HG03575 (cell line): Measurements from ENCODE around the gene ZBTB16.

Experiments used
- ATAC-seq: cut with Tn5 transposase; IDR thresholded peaks from one replicate; pipeline ENCODE4 v1.9.1; 2021; ENCODE audit not compliant: unreplicated experiment, insufficient number of reproducible peaks, low FRiP score; ENCODE audit errors: extremely low read depth

ZBTB16 gene

DNA sequence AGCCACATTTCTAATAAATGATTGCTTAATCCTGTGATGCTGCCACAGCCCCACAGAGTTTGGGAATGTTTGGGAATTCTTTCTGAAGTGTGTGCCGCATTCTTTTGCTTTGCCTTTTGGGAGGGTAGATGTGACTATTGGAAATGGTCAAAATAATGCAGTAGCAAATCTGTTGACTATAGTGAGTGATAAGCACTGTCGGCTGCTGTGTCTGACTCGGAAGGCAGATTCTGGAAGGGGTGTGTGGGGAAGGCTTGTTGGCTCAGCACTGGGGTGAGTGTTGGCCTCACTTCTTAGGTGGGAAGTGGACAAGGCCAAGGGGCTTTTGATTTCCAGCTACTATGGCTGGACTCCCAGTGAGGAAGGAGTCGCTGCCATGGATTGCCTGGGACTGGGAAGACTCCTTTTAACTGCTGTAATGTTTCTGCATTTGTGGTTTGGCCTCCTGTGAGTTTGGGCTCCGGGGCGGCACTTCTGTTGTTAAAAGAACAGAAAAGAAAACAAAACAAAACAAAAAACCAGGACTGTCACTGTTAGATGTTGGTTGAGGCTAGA, 20.1 kb downstream of the ZBTB16 start:
- no peak for ATAC-seq

DNA sequence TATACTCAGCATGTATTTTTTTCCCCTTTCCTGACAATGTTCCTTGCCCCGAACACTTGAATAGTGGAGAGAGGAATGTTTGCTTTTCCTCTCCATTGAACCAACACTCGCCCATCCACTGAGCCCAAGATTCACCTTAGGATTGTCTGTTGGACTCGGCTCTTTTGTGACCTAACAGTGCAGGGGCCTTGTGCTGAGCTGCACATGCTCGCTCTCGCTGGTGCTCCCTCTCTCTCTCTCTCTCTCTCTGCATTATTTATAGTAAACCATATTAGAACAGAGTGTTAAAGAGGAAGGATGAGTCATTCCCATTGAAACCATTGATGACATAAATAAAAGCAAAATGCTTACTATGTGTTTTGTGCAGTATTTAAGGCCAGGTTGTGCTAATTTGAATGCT, 20.7 kb downstream of the ZBTB16 start:
- ATAC-seq, result no peak

DNA sequence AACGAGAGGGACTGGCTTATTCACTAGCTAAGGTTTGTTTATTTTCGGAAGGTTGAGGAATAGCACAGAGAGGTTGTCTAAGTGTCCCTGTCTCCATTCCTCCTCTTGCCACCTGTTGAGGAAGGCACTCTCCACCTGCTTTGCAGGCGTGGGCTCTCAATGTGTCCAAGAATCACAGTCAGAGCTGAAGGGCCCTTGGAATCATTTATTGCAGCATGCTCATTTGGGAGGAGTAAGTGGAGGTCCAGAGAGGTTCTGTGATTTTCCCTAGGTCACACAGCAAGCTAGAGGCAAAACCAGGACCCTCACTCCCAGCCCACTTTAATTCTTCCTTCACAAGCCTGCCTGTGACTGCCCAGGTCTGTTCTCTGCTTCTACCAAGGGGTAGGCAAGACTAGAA, 21.3 kb downstream of the ZBTB16 start:
- no peak for ATAC-seq

DNA sequence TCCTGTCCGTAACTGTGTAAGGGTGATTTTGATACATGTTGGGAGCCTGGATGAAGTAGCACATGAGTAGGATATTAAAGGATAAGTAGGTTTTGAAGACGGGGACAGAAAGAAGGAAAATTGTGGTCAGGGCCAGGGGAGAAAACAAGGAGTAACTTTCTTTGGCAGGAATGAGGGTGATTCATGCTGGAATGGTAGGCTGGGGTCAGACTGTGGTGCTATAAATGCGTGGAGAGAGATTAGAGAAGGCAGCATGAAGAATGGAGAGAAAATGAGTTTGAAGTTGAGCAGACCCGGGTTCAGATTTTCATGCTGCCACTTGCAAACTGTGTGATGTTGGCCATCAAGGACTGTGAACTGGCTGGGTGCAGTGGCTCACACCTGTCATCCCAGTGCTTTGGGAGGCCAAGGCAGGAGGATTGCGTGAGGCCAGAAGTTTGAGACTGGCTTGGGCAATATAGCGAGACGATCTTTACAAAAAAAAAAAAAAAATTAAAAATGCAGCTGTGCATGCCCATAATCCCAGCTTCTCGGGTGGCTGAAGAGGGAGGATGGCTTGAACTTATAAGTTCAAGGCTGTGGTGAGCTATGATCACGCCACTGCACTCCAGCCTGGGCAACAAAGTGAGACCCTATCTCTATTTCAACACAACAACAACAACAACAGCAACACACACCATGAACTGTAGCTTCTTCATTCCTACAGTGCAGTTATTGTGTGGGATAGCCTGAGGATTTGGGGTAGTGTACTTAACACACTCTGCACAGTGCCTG, 22.3 kb downstream of the ZBTB16 start:
- no peak for ATAC-seq

DNA sequence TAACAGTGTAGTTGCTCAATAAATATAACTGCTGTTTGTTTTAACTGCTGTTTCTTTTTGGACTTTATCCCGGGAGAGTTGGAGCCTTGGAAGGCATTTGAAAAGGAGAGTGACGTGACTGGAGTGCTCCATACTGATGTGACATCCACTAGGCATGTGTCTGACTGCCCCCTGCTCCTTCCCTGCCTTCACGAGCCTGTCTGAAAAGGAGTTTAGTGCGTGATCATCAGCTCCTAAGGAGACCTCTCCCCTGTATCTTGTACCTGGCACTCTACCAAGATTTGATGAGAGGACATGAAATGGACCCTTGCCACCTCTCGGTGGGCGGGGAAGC, 22.9 kb downstream of the ZBTB16 start:
- no peak for ATAC-seq

DNA sequence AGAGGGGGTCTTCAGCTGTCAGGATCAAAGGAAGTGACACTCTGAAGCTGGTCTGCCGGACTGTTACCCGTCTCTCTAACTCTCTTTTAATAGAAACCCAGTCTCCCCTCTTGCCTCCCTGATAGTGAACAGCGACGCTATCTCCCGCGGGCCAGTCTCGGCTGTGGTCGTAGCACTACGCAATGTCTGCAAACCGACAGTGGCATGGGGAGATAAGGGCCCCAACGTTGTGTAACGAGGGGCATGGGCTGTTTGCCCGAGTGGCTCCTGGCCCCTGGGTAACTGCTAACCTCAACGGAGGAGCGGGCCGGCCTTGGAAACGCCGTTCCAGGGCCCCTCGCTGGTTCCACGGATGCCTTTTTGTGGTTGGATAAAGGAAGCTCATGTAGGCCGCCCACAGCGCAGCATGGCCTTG, 23.3 kb downstream of the ZBTB16 start:
- no peak for ATAC-seq

DNA sequence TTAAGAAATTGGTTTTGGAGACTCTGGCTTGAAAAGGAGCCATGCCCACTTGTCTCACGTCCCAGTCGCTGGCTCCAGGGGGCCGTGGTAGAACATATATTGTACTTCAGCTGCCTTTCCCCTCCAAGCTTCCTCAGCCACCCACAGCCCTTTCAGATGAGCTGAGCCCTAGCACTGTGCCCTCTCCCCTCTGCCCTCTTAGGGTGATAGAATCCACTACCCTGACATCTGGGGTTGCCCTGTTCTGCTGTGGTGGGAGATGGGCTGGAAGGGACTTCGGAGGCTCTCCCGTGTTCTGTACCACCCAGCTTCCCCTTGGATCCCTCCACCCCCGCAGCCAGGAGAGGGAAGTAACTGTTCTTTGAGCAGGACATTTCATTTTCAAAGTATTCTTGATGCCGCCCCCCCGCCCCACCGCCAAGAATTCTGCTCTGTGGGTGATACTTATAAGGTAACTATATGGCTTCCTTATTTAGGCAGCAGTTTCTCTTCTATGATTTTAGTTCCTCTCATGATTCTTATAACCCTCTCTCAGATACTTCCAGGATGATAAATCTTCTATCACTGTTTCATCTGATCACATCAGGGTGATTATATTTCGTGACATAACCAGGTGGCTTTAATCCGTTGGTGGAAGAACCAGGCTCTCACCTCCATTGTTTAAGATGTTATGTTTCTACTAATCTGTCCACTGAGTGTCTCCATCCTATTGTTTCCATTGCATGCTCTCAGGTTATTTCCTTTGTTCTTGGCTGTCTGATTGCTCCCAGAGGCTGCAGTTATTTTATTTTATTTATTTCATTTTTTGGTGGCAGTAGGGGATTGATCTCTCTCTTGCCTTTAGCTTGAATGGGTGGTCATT, 24.1 kb downstream of the ZBTB16 start:
- no peak for ATAC-seq

DNA sequence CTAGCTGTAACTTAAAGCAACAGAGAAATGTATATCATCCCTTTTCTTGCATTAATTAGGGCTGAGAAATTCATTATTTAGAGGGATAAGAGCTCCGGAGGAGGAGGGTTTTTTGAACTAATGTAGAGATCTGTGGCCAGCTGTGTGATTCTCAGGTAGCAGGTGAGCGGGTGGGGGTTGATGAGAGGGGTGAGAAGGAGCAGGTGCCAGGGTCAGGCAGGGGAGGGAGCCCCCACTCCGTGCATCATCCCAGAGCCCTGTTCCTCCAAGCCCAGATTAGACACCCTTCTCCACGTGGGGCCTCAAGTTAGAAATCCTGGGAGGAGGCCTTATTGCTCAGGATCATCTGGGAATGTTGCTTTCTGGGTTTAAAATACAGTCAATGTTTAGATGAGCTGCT, 24.9 kb downstream of the ZBTB16 start:
- ATAC-seq, result no peak

DNA sequence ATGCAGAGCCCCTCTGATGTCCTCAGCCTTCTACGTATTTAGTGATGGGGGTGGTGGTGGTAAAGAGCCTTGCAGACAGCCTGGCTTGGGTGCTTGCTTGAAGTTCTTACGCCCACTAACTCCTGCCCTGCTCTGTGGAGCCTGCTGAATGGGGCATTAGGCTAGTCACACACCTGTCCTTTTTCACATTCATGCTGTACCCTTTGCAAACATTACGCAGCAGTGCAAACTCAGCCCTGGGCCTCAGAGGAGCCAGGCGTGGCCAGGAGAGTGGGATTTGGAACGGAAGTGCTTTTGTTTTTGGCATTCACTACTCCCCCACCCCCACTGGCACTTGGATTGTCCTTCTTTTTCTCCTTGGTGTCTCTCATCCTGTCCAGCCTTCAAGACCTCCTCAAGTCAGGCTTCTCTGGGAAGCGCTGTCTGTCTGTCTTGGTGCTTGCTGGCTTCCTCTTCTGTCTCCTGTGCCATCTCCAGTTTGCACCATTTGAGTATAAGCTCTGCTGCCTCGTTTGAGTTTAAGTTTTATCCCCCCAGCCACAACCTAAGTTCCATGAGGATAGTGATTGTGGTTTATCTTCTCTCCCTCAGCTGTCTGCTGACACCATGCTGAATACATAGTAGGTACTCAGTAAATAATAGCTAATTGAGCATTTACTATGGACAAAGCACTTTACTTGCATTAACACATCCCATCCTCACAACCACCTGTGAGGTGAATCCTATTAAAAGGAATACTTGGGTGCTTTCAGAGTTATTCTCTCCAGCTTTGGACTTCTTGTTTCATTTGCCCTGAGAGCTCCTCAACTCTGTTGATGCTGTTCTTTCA, 26.7 kb downstream of the ZBTB16 start:
- no peak for ATAC-seq

DNA sequence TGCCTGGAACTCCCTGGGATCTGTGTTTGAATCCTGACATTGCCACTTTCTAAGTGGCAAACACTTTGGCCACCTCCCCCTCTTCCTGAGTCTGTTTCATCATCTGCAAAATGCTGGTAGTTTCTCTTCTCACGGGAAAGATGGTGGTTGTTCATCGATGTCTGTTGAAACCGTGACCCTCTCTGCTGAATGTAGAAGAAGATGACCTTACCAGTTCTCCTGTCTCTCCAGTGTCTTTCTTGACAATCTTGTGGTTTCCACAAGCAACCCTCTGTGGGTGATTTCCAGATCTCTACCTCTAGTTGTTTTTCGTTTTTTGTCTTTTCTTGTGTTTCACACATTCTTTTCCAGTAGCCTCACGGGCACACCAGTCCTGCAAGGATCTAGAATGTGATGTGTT, 27.5 kb downstream of the ZBTB16 start:
- no peak for ATAC-seq

DNA sequence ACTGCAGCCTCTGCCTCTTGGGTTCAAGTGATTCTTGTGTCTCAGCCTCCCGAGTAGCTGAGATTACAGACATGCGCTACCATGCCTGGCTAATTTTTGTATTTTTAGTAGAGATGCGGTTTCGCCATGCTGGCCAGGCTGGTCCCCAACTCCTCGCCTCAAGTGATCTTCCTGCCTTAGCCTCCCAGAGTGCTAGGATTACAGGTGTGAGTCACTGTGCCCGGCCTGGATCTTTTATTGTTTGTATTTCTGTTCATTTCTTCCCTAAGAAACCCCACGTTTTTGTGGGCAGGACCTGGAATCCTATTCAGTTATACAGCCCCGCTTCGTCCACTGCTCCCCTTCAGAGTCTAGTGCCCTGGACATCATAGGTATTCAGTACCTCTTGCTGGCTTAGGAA, 28.7 kb downstream of the ZBTB16 start:
- no peak for ATAC-seq

DNA sequence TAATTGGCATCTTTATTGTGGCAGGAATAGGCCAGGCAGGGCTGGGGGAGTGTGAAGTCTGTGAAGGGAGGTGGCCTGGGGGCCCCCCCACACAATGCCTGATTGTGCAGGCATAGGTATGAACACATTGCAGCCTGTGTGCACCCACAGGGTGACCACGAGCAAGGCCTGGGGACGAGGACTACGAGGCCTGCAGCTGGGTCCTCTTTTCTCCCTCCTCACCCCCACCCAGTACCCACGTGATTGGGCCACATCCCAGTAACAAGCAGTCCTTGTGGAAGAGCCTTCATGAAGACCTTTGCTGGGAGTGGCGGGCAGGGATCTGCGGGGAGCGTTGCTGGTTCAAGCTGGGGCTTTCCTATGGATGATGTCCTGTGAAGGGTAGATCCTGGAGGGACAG, 29.3 kb downstream of the ZBTB16 start:
- ATAC-seq, result no peak

DNA sequence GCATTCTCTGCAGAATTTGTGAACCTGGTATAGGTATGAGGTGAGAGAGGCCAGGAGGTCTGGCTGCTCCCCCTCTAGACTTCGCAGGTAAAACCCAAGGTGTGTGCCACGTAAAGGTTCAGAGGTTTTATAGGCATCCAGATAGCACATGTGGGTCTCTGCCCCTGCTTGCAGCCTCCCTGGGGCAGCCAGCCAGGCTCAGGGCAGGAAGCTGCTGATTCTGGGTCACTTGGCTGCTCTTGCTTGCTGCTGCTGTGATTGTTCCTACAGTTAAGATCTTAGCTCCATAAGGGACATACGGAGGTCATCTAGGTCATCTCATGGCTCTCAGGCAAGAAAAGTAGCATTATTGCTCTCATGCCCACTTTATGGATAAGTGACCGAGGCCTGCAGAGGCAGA, 30.2 kb downstream of the ZBTB16 start:
- no peak for ATAC-seq

DNA sequence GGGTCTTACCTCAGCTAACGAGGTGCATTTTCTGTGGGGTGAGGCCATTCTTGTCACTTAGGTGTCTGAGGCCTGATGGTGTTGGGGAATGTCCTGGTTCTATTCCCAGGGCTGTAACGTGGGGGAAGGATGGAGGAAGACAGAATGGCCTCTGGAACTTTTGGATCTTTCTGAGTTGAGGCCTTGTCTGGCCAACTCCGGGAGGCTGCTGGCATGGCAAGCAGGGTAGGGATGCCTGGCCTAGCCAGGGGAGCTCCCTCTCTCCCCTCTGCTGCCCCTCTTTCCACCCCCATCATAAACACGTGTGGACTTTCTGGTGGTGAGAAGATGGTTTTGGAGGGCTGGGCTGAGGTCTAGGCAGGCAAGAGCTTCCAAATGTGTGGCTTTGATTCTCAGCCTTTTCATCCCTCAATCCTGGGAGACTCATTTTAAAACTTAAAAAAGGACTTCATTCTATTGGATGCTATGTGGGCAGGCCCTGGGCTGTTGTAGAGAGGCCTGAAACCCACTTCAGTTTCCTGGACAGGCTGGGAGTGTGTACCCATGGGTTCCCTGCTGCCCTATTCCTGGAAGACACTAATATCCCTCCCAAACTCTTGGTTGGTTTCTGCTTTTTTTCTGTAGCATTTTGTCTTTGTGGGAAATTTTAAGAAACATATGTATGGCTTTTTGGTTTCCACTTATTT, 30.9 kb downstream of the ZBTB16 start:
- no peak for ATAC-seq

DNA sequence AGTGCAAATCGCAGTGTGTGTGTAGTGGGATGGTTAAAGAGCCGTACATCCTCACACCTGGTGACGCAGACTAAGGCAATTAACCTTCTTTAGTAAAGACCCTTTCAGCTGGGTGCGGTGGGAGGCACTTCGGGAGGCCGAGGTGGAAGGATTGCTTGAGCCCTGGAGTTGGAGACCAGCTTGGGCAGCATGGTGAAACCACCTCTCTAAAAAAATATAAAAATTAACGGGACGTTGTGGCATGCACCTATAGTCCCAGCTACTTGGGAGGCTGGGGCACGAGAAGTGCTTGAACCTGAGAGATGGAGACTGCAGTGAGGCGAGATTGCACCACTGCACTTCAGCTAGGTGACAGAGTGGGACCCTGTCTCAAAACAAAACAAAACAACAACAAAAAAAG, 31.5 kb downstream of the ZBTB16 start:
- ATAC-seq, result no peak

DNA sequence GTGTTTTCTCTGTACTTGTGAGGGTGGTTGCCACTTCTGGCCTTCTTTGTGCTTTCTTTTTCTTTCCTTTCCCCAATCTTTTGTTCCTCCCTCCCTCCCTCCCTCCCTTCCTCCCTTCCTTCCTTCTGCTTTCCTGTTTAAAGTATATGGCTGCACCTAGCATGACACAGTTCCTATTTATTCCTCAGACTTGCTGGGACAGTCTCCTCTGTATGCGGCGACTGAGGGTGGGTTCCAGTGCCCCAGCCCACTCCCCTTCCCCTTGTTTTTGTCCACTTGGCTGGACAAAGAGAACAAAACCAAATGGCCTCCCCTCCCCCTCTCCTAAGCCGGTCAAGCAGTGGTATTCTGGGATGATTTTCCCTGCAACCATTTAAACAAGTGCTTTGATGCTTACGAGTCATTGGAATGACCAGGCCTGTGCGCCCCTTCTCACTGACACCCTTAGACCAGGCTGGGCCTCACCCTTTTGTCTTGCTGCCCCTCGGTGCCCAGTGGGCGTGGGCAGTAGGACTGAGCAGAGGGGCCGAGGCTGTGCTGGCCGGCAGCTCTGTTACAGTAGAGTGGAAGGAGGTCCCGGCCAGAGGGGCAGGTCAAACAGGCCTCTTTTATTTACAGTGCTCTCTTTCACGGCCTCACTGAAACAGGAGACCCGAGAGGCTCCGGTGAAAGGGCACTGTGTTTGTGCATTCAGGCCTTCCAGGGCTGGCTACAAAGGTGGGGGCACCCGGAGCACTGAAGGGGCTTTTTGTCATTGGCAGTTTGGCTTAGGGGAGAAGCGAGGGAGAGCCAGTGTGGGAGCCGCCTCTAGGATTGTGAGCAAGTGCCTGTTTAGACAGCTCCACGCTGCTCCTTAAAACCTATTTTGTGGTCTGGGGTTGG, 32.2 kb downstream of the ZBTB16 start:
- no peak for ATAC-seq

DNA sequence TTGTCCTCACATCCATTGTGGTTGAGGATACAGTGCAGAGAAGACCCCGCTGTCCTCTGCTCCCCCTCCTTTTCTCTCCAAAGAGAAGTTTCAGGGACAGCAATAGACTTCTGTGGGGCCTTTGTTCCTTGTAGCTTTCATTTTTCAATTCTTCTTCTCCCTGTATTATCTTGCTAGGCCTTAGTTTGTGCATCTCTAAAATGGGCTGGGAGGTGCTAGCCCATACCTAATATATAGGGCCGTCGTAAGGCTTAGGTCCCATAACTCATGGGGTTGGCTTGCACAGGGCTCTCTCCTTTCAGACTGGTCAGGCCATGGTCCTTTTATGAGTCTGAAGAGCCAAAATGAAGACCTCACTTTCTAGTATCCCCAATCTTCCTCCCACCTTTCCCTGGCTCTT, 33.0 kb downstream of the ZBTB16 start:
- ATAC-seq, result no peak

DNA sequence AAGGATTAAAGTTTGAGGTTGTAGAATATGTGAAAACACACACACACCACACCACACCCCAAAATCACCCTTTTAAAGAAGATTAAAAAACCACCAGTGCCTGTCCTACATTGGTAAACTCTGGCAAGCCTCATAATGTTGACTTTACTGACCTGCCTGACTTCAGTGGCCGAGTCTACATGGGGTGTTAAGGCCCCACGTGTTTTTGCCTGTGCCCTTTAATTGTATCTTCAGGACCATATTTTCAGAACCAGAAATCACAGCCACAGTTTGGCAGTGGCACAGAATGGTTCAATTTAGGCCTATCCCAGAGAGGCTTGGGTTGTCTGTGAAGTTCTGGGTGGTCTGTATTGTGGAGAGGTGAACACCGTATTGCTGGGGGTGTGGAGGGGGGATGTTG, 33.4 kb downstream of the ZBTB16 start:
- ATAC-seq, result no peak
